ENCODE results near the gene MLEC. TPM values are rescaled to one million over a fixed set of nuclear protein-coding genes. Genes with fewer than 3 reads are reported as not detected.

MLEC gene
- total RNA-seq, 4 donors from 2014 or later = 37.8 to 55.5 (median 46.3) TPM

DNA sequence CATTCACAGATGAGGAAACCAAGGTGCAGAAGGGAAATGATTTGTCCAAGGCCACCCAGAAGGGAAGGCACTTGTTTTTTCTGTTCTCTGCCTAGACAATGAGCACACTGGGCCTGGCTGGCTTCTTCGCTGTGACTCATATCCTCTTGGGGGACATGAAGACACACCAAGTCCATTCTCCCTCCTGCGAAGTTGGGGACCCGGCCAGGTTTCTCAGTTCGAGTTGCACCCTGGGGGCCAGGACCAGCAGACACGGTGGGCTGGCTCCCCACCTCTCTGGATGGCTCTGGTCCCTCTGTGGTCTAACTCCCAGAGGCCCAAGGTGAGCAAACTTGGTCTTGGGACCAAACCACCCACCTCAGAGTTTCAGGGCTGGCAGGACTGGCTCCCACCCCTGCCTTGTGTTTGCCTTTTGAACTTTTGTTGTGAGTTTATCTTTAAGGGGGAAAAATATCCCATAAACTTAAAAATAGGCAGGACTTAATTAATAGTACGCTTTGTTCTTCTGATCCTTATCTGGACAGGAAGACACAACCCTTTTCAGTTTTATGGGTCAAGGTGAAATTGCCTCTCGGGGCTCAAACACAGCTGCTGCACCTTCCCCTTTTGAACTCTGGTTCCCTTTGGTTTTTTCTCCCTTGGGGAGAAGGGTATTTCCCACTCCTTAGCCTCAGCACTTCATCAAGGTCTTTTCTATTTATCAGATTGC is 9.0 kb upstream of the MLEC start:
- H3K27ac ChIP-seq (replicated peaks in 1 of 4) = peak overlapping the region in 2 of 4 donors; percentile 47 to 48
- no peaks in the 10 kb centered on the region for H3K27me3 ChIP-seq
- no peaks in the 10 kb centered on the region for H3K36me3 ChIP-seq
- no peak for DNase-seq (ENCODE audit: extremely low spot score)
- WGBS = 44% methylated on average over 7 of the region's 7 CpGs
- intact Hi-C loops (cut with DNase I) = no loop called here
- no peaks in the 10 kb centered on the region for H3K9me3 ChIP-seq
- TF ChIP-seq EP300 (IDR thresholded peaks at IDR 0.05) (no peak), POLR2AphosphoS5 (IDR thresholded peaks at IDR 0.05) (peak in 1 of 2 donors; percentile 43), POLR2A (IDR thresholded peaks at IDR 0.05; ENCODE audit: low read depth) (no peak)
- TF ChIP-seq, protein P1, sequence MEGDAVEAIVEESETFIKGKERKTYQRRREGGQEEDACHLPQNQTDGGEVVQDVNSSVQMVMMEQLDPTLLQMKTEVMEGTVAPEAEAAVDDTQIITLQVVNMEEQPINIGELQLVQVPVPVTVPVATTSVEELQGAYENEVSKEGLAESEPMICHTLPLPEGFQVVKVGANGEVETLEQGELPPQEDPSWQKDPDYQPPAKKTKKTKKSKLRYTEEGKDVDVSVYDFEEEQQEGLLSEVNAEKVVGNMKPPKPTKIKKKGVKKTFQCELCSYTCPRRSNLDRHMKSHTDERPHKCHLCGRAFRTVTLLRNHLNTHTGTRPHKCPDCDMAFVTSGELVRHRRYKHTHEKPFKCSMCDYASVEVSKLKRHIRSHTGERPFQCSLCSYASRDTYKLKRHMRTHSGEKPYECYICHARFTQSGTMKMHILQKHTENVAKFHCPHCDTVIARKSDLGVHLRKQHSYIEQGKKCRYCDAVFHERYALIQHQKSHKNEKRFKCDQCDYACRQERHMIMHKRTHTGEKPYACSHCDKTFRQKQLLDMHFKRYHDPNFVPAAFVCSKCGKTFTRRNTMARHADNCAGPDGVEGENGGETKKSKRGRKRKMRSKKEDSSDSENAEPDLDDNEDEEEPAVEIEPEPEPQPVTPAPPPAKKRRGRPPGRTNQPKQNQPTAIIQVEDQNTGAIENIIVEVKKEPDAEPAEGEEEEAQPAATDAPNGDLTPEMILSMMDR (IDR thresholded peaks at IDR 0.05) = no peak
- H3K4me3 ChIP-seq = no peak overlapping the region
- peaks cover 0 to 5% (median 2%) of the 10 kb centered on the region in 4 donors for H3K4me1 ChIP-seq

DNA sequence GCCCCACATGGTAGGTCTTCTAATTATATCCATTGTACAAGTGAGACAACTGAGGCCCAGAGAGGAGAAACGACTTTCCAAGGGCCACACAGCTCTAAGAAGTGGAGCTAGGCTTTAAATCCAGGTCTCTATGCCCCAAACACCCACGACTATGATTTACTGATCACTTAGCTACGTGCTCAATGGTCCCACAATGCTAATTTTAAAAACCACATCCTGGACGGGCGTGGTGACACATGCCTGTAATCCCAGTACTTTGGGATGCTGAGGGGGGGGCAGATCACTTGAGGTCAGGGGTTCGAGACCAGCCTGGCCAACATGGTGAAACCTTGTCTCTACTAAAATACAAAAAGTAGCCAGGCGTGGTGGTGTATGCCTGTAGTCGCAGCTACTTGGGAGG is 8.4 kb upstream of the MLEC start:
- no peak for TF ChIP-seq POLR2AphosphoS5 (IDR thresholded peaks at IDR 0.05)
- TF ChIP-seq EP300 (IDR thresholded peaks at IDR 0.05) = no peak
- Histone ChIP-seq H3K4me3 (no peak overlapping the region), H3K36me3 (no peaks in the 10 kb centered on the region), H3K9me3 (no peaks in the 10 kb centered on the region), H3K27ac (replicated peaks in 1 of 4) (peak overlapping the region in 1 of 4 donors; percentile 48), H3K27me3 (no peaks in the 10 kb centered on the region), H3K4me1 (peaks cover 0 to 5% (median 2%) of the 10 kb centered on the region in 4 donors)
- WGBS = 75% methylated on average over 8 of the region's 8 CpGs
- intact Hi-C loops (cut with DNase I) = no loop called here
- DNase-seq (ENCODE audit: extremely low spot score) = no peak

DNA sequence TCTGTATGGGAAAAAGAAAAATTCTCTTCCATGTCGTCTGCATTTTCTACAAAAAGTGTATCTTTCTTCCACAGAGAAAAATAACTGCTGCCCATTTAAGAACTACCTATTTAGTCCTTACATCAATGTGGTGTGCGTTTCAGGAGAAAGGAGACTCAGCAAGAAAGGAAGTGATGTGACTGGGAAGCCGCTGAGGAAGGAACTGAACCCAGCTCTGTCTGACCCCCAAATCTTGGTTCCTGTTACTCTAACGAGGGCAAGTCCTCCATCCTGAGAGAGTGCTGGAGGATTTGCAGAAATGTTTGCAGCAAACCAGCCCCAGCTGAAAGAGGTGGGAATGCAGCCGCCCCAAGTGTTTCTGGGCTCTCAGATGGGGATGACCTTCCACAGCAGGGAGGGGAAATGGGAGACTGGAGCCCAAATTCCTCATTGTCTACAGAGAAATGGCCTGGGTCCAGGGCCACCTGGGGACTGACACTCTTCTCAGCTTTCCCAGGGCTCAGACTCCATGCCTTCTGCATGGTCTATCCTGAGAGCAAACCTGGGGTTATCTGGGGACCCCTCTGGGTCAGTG is 6.7 kb upstream of the MLEC start:
- WGBS = 50% methylated on average over 5 of the region's 5 CpGs
- H3K4me3 ChIP-seq = no peak overlapping the region
- intact Hi-C loops (cut with DNase I) = no loop called here
- H3K27ac ChIP-seq (replicated peaks in 1 of 4) = no peak overlapping the region
- no peaks in the 10 kb centered on the region for H3K27me3 ChIP-seq
- no peaks in the 10 kb centered on the region for H3K36me3 ChIP-seq
- H3K9me3 ChIP-seq = no peaks in the 10 kb centered on the region
- H3K4me1 ChIP-seq = peaks cover 0 to 5% (median 2%) of the 10 kb centered on the region in 4 donors
- TF ChIP-seq, protein P1 (IDR thresholded peaks at IDR 0.05) = no peak
- no peak for DNase-seq (ENCODE audit: extremely low spot score)

DNA sequence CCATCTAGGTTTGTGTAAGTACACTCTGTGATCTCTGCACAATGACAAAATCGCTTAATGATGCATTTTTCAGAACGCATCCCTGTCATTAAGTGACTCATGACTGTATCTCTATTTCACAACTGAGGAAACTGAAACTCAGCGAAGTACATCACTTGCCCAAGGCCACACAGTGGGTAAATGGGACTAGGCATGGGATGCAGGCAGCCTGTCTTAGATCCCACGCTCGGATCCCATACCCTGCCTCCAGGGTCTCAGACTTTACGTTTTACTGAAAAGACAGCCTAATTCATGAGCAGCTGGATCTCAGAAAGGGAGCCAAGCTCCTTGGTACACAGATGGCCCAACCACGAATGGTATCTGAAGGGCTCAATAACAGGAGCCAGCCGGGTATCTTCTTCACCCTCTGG is 2.4 kb upstream of the MLEC start:
- H3K27ac ChIP-seq (replicated peaks in 1 of 4) = no peak overlapping the region
- H3K36me3 ChIP-seq = no peaks in the 10 kb centered on the region
- H3K27me3 ChIP-seq = no peaks in the 10 kb centered on the region
- TF ChIP-seq POLR2A (IDR thresholded peaks at IDR 0.05; ENCODE audit: low read depth) (no peak), POLR2AphosphoS5 (IDR thresholded peaks at IDR 0.05) (no peak), EP300 (IDR thresholded peaks at IDR 0.05) (no peak)
- TF ChIP-seq, protein P1 (IDR thresholded peaks at IDR 0.05) = no peak
- H3K4me1 ChIP-seq = peaks cover 25 to 31% (median 30%) of the 10 kb centered on the region in 4 donors
- no peak for DNase-seq (ENCODE audit: extremely low spot score)
- WGBS = 82% methylated on average over 7 of the region's 8 CpGs
- no peaks in the 10 kb centered on the region for H3K9me3 ChIP-seq
- intact Hi-C loops (cut with DNase I) = no loop called here
- no peak overlapping the region for H3K4me3 ChIP-seq

DNA sequence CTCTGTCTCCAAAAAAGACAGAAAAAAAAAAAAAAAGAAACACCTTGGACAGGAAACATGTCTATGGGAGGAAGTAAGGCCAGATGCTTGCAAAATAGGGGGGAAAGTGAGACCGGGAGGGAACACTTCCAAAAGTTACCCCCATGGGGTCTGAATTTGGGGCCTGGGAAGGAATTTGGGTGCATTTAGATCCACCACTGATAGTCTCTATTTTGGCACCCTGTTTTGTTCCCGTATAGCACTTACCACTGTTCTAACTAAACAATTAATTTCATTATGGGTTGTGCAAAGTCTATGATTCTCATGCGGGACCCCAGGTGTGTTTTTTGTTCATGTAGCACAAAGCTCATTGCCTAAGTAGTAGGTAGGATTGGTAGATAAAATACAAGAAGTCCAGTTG is 1.4 kb upstream of the MLEC start:
- H3K27ac ChIP-seq (replicated peaks in 1 of 4) = peak overlapping the region in 3 of 4 donors; percentile 94 to 96 (median 95)
- peak overlapping the region in 1 of 4 donors; percentile 98 for H3K4me3 ChIP-seq
- no peaks in the 10 kb centered on the region for H3K9me3 ChIP-seq
- TF ChIP-seq, protein P1 (IDR thresholded peaks at IDR 0.05) = no peak
- no peak for TF ChIP-seq POLR2A (IDR thresholded peaks at IDR 0.05; ENCODE audit: low read depth)
- TF ChIP-seq POLR2AphosphoS5 (IDR thresholded peaks at IDR 0.05) = no peak
- TF ChIP-seq EP300 (IDR thresholded peaks at IDR 0.05) = no peak
- no peaks in the 10 kb centered on the region for H3K36me3 ChIP-seq
- intact Hi-C loops (cut with DNase I) = loop anchor here (5.0 kb wide), 1 partner anchor 33 kb away; no protein-coding TSS in a partner anchor
- H3K27me3 ChIP-seq = no peaks in the 10 kb centered on the region
- DNase-seq (ENCODE audit: extremely low spot score) = no peak
- 56% methylated on average over 3 of the region's 3 CpGs for WGBS
- H3K4me1 ChIP-seq = peaks cover 32 to 41% (median 37%) of the 10 kb centered on the region in 4 donors

Data from esophagus muscularis mucosa (tissue), 4 donors.